Activated B cell treated with CpG ODN at 0.5 μM for 24 hours (primary cell): ENCODE data around the gene NBAS. TPM values are rescaled to one million over a fixed set of nuclear protein-coding genes. Genes with fewer than 3 reads are reported as not detected.
"Not testable (repeated sequence)": the region's sequence is repeated elsewhere in the genome, so short reads cannot be mapped to it uniquely, and the experiment has no call there.

Experiments
- ATAC-seq: fragments of 200-7000 bp; cut with Tn5 transposase; one replicate; pipeline ENCODE4 v1.10.0; 2021; ENCODE audit warnings: low read depth, mild to moderate bottlenecking, moderate library complexity
- CTCF ChIA-PET: fragments of 350-600 bp; sonication (Branson Sonifier 250); formaldehyde crosslinking; loops from one replicate; lab custom pipeline; 2021; ENCODE audit warnings: antibody characterized with exemption; lab: Charles Lee
- POLR2A ChIA-PET: fragments of 350-600 bp; sonication (Branson Sonifier 250); formaldehyde crosslinking; loops from one replicate; lab custom pipeline; 2021; ENCODE audit warnings: antibody characterized with exemption; lab: Charles Lee
- DNase-seq: peaks from one replicate; pipeline ENCODE4 v3.0.0; 2022
- H3K27ac Mint-ChIP-seq: one replicate; pipeline ENCODE4 v1.8.0; 2020; ENCODE audit warnings: mixed read lengths
- H3K27me3 Mint-ChIP-seq: one replicate; pipeline ENCODE4 v1.8.0; 2021; ENCODE audit warnings: mixed read lengths
- H3K36me3 Mint-ChIP-seq: one replicate; pipeline ENCODE4 v1.8.0; 2021; ENCODE audit warnings: low read depth, mixed read lengths
- H3K4me1 Mint-ChIP-seq: one replicate; pipeline ENCODE4 v1.8.0; 2021; ENCODE audit warnings: mixed read lengths
- H3K4me3 Mint-ChIP-seq: one replicate; pipeline ENCODE4 v1.8.0; 2020; ENCODE audit warnings: mild to moderate bottlenecking, mixed read lengths
- H3K9me3 Mint-ChIP-seq: one replicate; pipeline ENCODE4 v1.8.0; 2020; ENCODE audit warnings: mixed read lengths
- CTCF ChIP-seq: fragments of 200-600 bp; IDR thresholded peaks from one replicate; pipeline ENCODE4 v1.8.0; 2022; ENCODE audit warnings: antibody characterized with exemption, mild to moderate bottlenecking
- intact Hi-C: fragments of 100-400 bp; cut with micrococcal nuclease; formaldehyde crosslinking; loops from one replicate; pipeline ENCODE4 v1.15.1; 2024
- total RNA-seq: library from RNA; stranded (reverse); gene quantifications from 2 replicates; pipeline ENCODE4 v1.2.3, GENCODE V29; 2022

The NBAS gene
- total RNA-seq, 1 donor from 2014 or later = 40.1 TPM

- Mint-ChIP-seq H3K9me3 (no peaks in the 10 kb centered on the region), H3K4me1 (no peaks in the 10 kb centered on the region), H3K4me3 (no peak overlapping the region), H3K36me3 (peaks cover 74% of the 10 kb centered on the region), H3K27me3 (no peaks in the 10 kb centered on the region), H3K27ac (no peak overlapping the region)
- CTCF ChIA-PET = no interaction called here
- POLR2A ChIA-PET = no interaction called here
- no peak for TF ChIP-seq CTCF
- intact Hi-C loops = no loop called here
- no peak for DNase-seq
- ATAC-seq = no peak
Observed at GRCh38 chr2:15507061-15507460, 54.1 kb downstream of the NBAS start.

GRCh38 chr2:15506229-15506819 lies 54.8 kb downstream of the NBAS start:
- no peak overlapping the region for H3K27ac Mint-ChIP-seq
- ChIA-PET CTCF (no interaction called here), POLR2A (no interaction called here)
- H3K36me3 Mint-ChIP-seq = peaks cover 79% of the 10 kb centered on the region
- ATAC-seq (no peak), DNase-seq (no peak)
- H3K4me3 Mint-ChIP-seq = no peak overlapping the region
- H3K4me1 Mint-ChIP-seq = no peaks in the 10 kb centered on the region
- H3K27me3 Mint-ChIP-seq = no peaks in the 10 kb centered on the region
- TF ChIP-seq CTCF = no peak
- H3K9me3 Mint-ChIP-seq = no peaks in the 10 kb centered on the region
- intact Hi-C loops = no loop called here

- DNase-seq (no peak), ATAC-seq (no peak)
- Mint-ChIP-seq H3K9me3 (no peaks in the 10 kb centered on the region), H3K4me1 (no peaks in the 10 kb centered on the region), H3K4me3 (no peak overlapping the region), H3K36me3 (peaks cover 69% of the 10 kb centered on the region), H3K27ac (no peak overlapping the region), H3K27me3 (no peaks in the 10 kb centered on the region)
- TF ChIP-seq CTCF = no peak
- ChIA-PET POLR2A (no interaction called here), CTCF (no interaction called here)
- intact Hi-C loops = no loop called here
Observed at GRCh38 chr2:15504882-15505663, 56.1 kb downstream of the NBAS start.

- peaks cover 50% of the 10 kb centered on the region for H3K36me3 Mint-ChIP-seq
- POLR2A ChIA-PET, H3K9me3 Mint-ChIP-seq, H3K27me3 Mint-ChIP-seq, CTCF ChIA-PET, intact Hi-C loops, H3K27ac Mint-ChIP-seq, ATAC-seq, H3K4me1 Mint-ChIP-seq, H3K4me3 Mint-ChIP-seq, DNase-seq: not testable (repeated sequence)
Observed at GRCh38 chr2:15499251-15499650, 61.9 kb downstream of the NBAS start.

GRCh38 chr2:15498554-15498953 lies 62.6 kb downstream of the NBAS start:
- Mint-ChIP-seq H3K27me3 (no peaks in the 10 kb centered on the region), H3K27ac (no peak overlapping the region), H3K4me3 (no peak overlapping the region), H3K36me3 (peaks cover 50% of the 10 kb centered on the region), H3K9me3 (peaks cover 2% of the 10 kb centered on the region), H3K4me1 (no peaks in the 10 kb centered on the region)
- intact Hi-C loops = no loop called here
- CTCF ChIA-PET = no interaction called here
- DNase-seq (no peak), ATAC-seq (no peak)
- TF ChIP-seq CTCF = no peak
- POLR2A ChIA-PET = no interaction called here
